Mucosa of stomach (tissue), 1 donor: ENCODE results near the gene BCKDHA.

Source experiments
- H3K27me3 ChIP-seq: one replicate; pipeline ENCODE4 v1.7.0; 2013; ENCODE audit warnings: mild to moderate bottlenecking, low read length; ENCODE audit not compliant: control insufficient read depth, insufficient read depth
- H3K36me3 ChIP-seq: one replicate; pipeline ENCODE4 v1.7.0; 2013; ENCODE audit warnings: low read length; ENCODE audit not compliant: control insufficient read depth, insufficient read depth
- H3K4me1 ChIP-seq: one replicate; pipeline ENCODE4 v1.7.0; 2013; ENCODE audit warnings: mild to moderate bottlenecking, low read length; ENCODE audit not compliant: control insufficient read depth, insufficient read depth
- H3K4me3 ChIP-seq: one replicate; pipeline ENCODE4 v1.7.0; 2013; ENCODE audit warnings: low read length
- H3K9ac ChIP-seq: one replicate; pipeline ENCODE4 v1.7.0; 2013; ENCODE audit warnings: mild to moderate bottlenecking, low read length, moderate library complexity
- H3K9me3 ChIP-seq: one replicate; pipeline ENCODE4 v1.7.0; 2013; ENCODE audit warnings: mild to moderate bottlenecking, low read length, moderate library complexity; ENCODE audit not compliant: control insufficient read depth
- donor health status: Pancreatic carcinoma.

BCKDHA gene

GRCh38 chr19:41397086-41398049, at the start of gene BCKDHA, which contains the start of gene EXOSC5:
TSS of gene BCKDHA (plus strand) at chr19:41397818. CDS start at chr19:41397828, 10 bp downstream.
TSS of gene EXOSC5 (minus strand) at chr19:41397359. CDS start at chr19:41397328, 31 bp downstream.
- Histone ChIP-seq H3K4me1 (peaks cover 8% of the 10 kb centered on the region), H3K4me3 (peak within 1 kb of the TSS; percentile 95), H3K9me3 (no peaks in the 10 kb centered on the region), H3K9ac (peak within 1 kb of the TSS; percentile 88), H3K27me3 (no peaks in the 10 kb centered on the region), H3K36me3 (no peaks in the 10 kb centered on the region)

GRCh38 chr19:41350735-41351338, 46.8 kb upstream of the BCKDHA start:
- peak overlapping the region; percentile 53 for H3K9ac ChIP-seq
- H3K27me3 ChIP-seq, result peaks cover 49% of the 10 kb centered on the region
- peaks cover 29% of the 10 kb centered on the region for H3K4me1 ChIP-seq

GRCh38 chr19:41351339-41352245, 46.0 kb upstream of the BCKDHA start:
- Histone ChIP-seq H3K4me1 (peaks cover 29% of the 10 kb centered on the region), H3K36me3 (no peaks in the 10 kb centered on the region), H3K9ac (peak overlapping the region; percentile 55), H3K4me3 (peak overlapping the region; percentile 28), H3K9me3 (no peaks in the 10 kb centered on the region), H3K27me3 (peaks cover 49% of the 10 kb centered on the region)

More at GRCh38 chr19:41350735-41351338, 46.8 kb upstream of the BCKDHA start:
- Histone ChIP-seq H3K9me3 (no peaks in the 10 kb centered on the region), H3K36me3 (no peaks in the 10 kb centered on the region), H3K4me3 (peak overlapping the region; percentile 28)

- H3K9me3 ChIP-seq, result no peaks in the 10 kb centered on the region
- H3K9ac ChIP-seq, result peak overlapping the region; percentile 55
- peaks cover 49% of the 10 kb centered on the region for H3K27me3 ChIP-seq
- H3K36me3 ChIP-seq, result no peaks in the 10 kb centered on the region
- H3K4me3 ChIP-seq, result no peak overlapping the region
- H3K4me1 ChIP-seq, result peaks cover 29% of the 10 kb centered on the region
Measured at GRCh38 chr19:41352279-41352608, 45.4 kb upstream of the BCKDHA start.

- Histone ChIP-seq H3K9me3 (no peaks in the 10 kb centered on the region), H3K4me1 (peaks cover 29% of the 10 kb centered on the region), H3K9ac (peak overlapping the region; percentile 55), H3K4me3 (peak overlapping the region; percentile 46), H3K36me3 (no peaks in the 10 kb centered on the region), H3K27me3 (peaks cover 49% of the 10 kb centered on the region)
Measured at GRCh38 chr19:41352609-41353465, 44.8 kb upstream of the BCKDHA start.

GRCh38 chr19:41353466-41354342, 43.9 kb upstream of the BCKDHA start, which contains the start of gene TGFB1:
TSS of gene TGFB1 (minus strand) at chr19:41353922. CDS start at chr19:41353044, 878 bp downstream.
- peaks cover 29% of the 10 kb centered on the region for H3K4me1 ChIP-seq
- no peaks in the 10 kb centered on the region for H3K36me3 ChIP-seq
- peaks cover 49% of the 10 kb centered on the region for H3K27me3 ChIP-seq
- H3K4me3 ChIP-seq, result peak within 1 kb of the TSS; percentile 46
- peak within 1 kb of the TSS; percentile 55 for H3K9ac ChIP-seq
- H3K9me3 ChIP-seq, result no peaks in the 10 kb centered on the region

GRCh38 chr19:41354343-41354953, 43.2 kb upstream of the BCKDHA start:
- H3K9me3 ChIP-seq, result no peaks in the 10 kb centered on the region
- peak overlapping the region; percentile 43 for H3K9ac ChIP-seq
- peaks cover 44% of the 10 kb centered on the region for H3K27me3 ChIP-seq
- no peaks in the 10 kb centered on the region for H3K36me3 ChIP-seq
- peaks cover 29% of the 10 kb centered on the region for H3K4me1 ChIP-seq
- H3K4me3 ChIP-seq, result no peak overlapping the region

- H3K4me1 ChIP-seq, result peaks cover 29% of the 10 kb centered on the region
- peaks cover 44% of the 10 kb centered on the region for H3K27me3 ChIP-seq
- no peak overlapping the region for H3K9ac ChIP-seq
- H3K4me3 ChIP-seq, result no peak overlapping the region
- no peaks in the 10 kb centered on the region for H3K9me3 ChIP-seq
- no peaks in the 10 kb centered on the region for H3K36me3 ChIP-seq
Measured at GRCh38 chr19:41355035-41355434, 42.6 kb upstream of the BCKDHA start.

- no peaks in the 10 kb centered on the region for H3K9me3 ChIP-seq
- H3K4me3 ChIP-seq, result no peak overlapping the region
- peaks cover 24% of the 10 kb centered on the region for H3K4me1 ChIP-seq
- no peak overlapping the region for H3K9ac ChIP-seq
- peaks cover 37% of the 10 kb centered on the region for H3K27me3 ChIP-seq
- no peaks in the 10 kb centered on the region for H3K36me3 ChIP-seq
Measured at GRCh38 chr19:41355802-41356201, 41.8 kb upstream of the BCKDHA start.
